ENCODE data around the gene PSMB7. TPM values are rescaled to one million over a fixed set of nuclear protein-coding genes. Genes with fewer than 3 reads are reported as not detected.

Gene PSMB7
- total RNA-seq, 1 donor from 2014 or later = 142 TPM

- no peak overlapping the region for H3K4me3 Mint-ChIP-seq
- H3K27me3 Mint-ChIP-seq (ENCODE audit: low read depth) = no peaks in the 10 kb centered on the region
- H3K9me3 Mint-ChIP-seq = peaks cover 15% of the 10 kb centered on the region
- no peak for DNase-seq (ENCODE audit: low spot score in 2 of 2, unreplicated experiment in 2 of 2)
- no peak overlapping the region for H3K27ac Mint-ChIP-seq
- no peak for TF ChIP-seq CTCF (IDR thresholded peaks at IDR 0.05; ENCODE audit: unreplicated experiment)
- peaks cover under 1% of the 10 kb centered on the region for H3K4me1 Mint-ChIP-seq
- peaks cover 24% of the 10 kb centered on the region for H3K36me3 Mint-ChIP-seq
Observed at GRCh38 chr9:124337562-124337961, 77.7 kb downstream of the PSMB7 start.

GRCh38 chr9:124335320-124335707 lies 79.9 kb downstream of the PSMB7 start:
- peaks cover 29% of the 10 kb centered on the region for H3K36me3 Mint-ChIP-seq
- no peak for TF ChIP-seq CTCF (IDR thresholded peaks at IDR 0.05; ENCODE audit: unreplicated experiment)
- no peak overlapping the region for H3K27ac Mint-ChIP-seq

GRCh38 chr9:124334568-124335319 lies 80.5 kb downstream of the PSMB7 start:
- H3K4me1 Mint-ChIP-seq = no peaks in the 10 kb centered on the region
- H3K9me3 Mint-ChIP-seq = peaks cover 15% of the 10 kb centered on the region
- no peak for TF ChIP-seq CTCF (IDR thresholded peaks at IDR 0.05; ENCODE audit: unreplicated experiment)
- no peak overlapping the region for H3K4me3 Mint-ChIP-seq
- no peak overlapping the region for H3K27ac Mint-ChIP-seq
- H3K27me3 Mint-ChIP-seq (ENCODE audit: low read depth) = no peaks in the 10 kb centered on the region
- DNase-seq (ENCODE audit: low spot score in 2 of 2, unreplicated experiment in 2 of 2) = no peak
- H3K36me3 Mint-ChIP-seq = peaks cover 30% of the 10 kb centered on the region

More at GRCh38 chr9:124335320-124335707, 79.9 kb downstream of the PSMB7 start:
- no peaks in the 10 kb centered on the region for H3K4me1 Mint-ChIP-seq
- no peaks in the 10 kb centered on the region for H3K27me3 Mint-ChIP-seq (ENCODE audit: low read depth)
- no peak overlapping the region for H3K4me3 Mint-ChIP-seq
- DNase-seq (ENCODE audit: low spot score in 2 of 2, unreplicated experiment in 2 of 2) = no peak
- peaks cover 15% of the 10 kb centered on the region for H3K9me3 Mint-ChIP-seq

GRCh38 chr9:124333203-124333579 lies 82.1 kb downstream of the PSMB7 start:
- Mint-ChIP-seq H3K4me1 (no peaks in the 10 kb centered on the region), H3K4me3 (no peak overlapping the region), H3K36me3 (peaks cover 25% of the 10 kb centered on the region), H3K9me3 (peaks cover 10% of the 10 kb centered on the region), H3K27ac (no peak overlapping the region), H3K27me3 (ENCODE audit: low read depth) (no peaks in the 10 kb centered on the region)
- TF ChIP-seq CTCF (IDR thresholded peaks at IDR 0.05; ENCODE audit: unreplicated experiment) = no peak
- no peak for DNase-seq (ENCODE audit: low spot score in 2 of 2, unreplicated experiment in 2 of 2)

- DNase-seq (ENCODE audit: low spot score in 2 of 2, unreplicated experiment in 2 of 2) = no peak
- peaks cover 7% of the 10 kb centered on the region for H3K9me3 Mint-ChIP-seq
- H3K27ac Mint-ChIP-seq = no peak overlapping the region
- no peaks in the 10 kb centered on the region for H3K27me3 Mint-ChIP-seq (ENCODE audit: low read depth)
- H3K4me1 Mint-ChIP-seq = no peaks in the 10 kb centered on the region
- no peak overlapping the region for H3K4me3 Mint-ChIP-seq
- no peak for TF ChIP-seq CTCF (IDR thresholded peaks at IDR 0.05; ENCODE audit: unreplicated experiment)
- peaks cover 22% of the 10 kb centered on the region for H3K36me3 Mint-ChIP-seq
Observed at GRCh38 chr9:124332361-124333202, 82.7 kb downstream of the PSMB7 start.
